ENCODE data around the gene ASB10. TPM values are rescaled to one million over a fixed set of nuclear protein-coding genes. Genes with fewer than 3 reads are reported as not detected.

ASB10 gene
- total and polyA plus RNA-seq, 3 donors from 2014 or later = 0.18 to 0.39 TPM; not detected in 1

GRCh38 chr7:151137076-151137675 is 49.9 kb downstream of the ASB10 start:
- WGBS, 2 donors = 86 to 90% methylated on average over 22 of the region's 22 CpGs
- intact Hi-C loops (cut with DNase I; ENCODE audit: low total_unique reads) = no loop called here
- DNase-seq = no peak

GRCh38 chr7:151135866-151136843 is 50.9 kb downstream of the ASB10 start:
- intact Hi-C loops (cut with DNase I; ENCODE audit: low total_unique reads) = no loop called here
- Histone ChIP-seq H3K27ac (no peak overlapping the region), H3K9me3 (no peaks in the 10 kb centered on the region), H3K4me1 (no peaks in the 10 kb centered on the region), H3K4me3 (no peak overlapping the region), H3K36me3 (ENCODE audit: low read depth, missing control alignments) (no peaks in the 10 kb centered on the region), H3K27me3 (no peaks in the 10 kb centered on the region)
- WGBS, 2 donors = 89 to 91% methylated on average over 26 to 33 of the region's 33 CpGs
- no peak for DNase-seq
- TF ChIP-seq, protein P1, sequence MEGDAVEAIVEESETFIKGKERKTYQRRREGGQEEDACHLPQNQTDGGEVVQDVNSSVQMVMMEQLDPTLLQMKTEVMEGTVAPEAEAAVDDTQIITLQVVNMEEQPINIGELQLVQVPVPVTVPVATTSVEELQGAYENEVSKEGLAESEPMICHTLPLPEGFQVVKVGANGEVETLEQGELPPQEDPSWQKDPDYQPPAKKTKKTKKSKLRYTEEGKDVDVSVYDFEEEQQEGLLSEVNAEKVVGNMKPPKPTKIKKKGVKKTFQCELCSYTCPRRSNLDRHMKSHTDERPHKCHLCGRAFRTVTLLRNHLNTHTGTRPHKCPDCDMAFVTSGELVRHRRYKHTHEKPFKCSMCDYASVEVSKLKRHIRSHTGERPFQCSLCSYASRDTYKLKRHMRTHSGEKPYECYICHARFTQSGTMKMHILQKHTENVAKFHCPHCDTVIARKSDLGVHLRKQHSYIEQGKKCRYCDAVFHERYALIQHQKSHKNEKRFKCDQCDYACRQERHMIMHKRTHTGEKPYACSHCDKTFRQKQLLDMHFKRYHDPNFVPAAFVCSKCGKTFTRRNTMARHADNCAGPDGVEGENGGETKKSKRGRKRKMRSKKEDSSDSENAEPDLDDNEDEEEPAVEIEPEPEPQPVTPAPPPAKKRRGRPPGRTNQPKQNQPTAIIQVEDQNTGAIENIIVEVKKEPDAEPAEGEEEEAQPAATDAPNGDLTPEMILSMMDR (IDR thresholded peaks at IDR 0.05) = no peak
- no peak for TF ChIP-seq POLR2A (IDR thresholded peaks at IDR 0.05)

More at GRCh38 chr7:151137076-151137675, 49.9 kb downstream of the ASB10 start:
- Histone ChIP-seq H3K4me1 (peaks cover 3% of the 10 kb centered on the region), H3K36me3 (ENCODE audit: low read depth, missing control alignments) (no peaks in the 10 kb centered on the region), H3K4me3 (no peak overlapping the region), H3K27me3 (no peaks in the 10 kb centered on the region), H3K27ac (no peak overlapping the region), H3K9me3 (no peaks in the 10 kb centered on the region)
- no peak for TF ChIP-seq POLR2A (IDR thresholded peaks at IDR 0.05)
- TF ChIP-seq, protein P1 (IDR thresholded peaks at IDR 0.05) = no peak

DNA sequence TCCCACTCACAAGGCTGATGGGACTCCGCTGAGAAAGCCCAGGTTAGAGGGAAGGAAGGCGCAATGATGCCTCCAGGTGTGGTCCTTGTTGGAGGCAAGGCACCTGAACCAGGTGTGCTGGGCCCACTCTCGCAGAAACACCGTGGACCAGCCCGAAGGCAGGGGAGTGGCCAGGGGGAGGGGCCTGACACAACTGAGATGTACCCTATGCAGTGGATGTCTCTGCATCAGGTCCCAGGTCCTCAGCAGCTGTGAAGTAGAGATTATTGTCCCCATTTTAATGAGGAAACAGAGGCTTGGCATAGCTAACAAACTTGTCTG is 51.6 kb downstream of the ASB10 start:
- Histone ChIP-seq H3K27me3 (no peaks in the 10 kb centered on the region), H3K9me3 (no peaks in the 10 kb centered on the region), H3K4me1 (no peaks in the 10 kb centered on the region)

GRCh38 chr7:151134743-151135524 is 52.1 kb downstream of the ASB10 start:
- DNase-seq = no peak
- no peaks in the 10 kb centered on the region for H3K4me1 ChIP-seq
- no peak overlapping the region for H3K4me3 ChIP-seq
- intact Hi-C loops (cut with DNase I; ENCODE audit: low total_unique reads) = no loop called here
- H3K27ac ChIP-seq = no peak overlapping the region
- 94 to 95% methylated on average over 11 to 14 of the region's 14 CpGs for WGBS, 2 donors
- no peaks in the 10 kb centered on the region for H3K9me3 ChIP-seq
- TF ChIP-seq POLR2A (IDR thresholded peaks at IDR 0.05) = no peak
- TF ChIP-seq, protein P1 (IDR thresholded peaks at IDR 0.05) = no peak
- no peaks in the 10 kb centered on the region for H3K27me3 ChIP-seq
- H3K36me3 ChIP-seq (ENCODE audit: low read depth, missing control alignments) = no peaks in the 10 kb centered on the region

More for the DNA sequence above, 51.6 kb downstream of the ASB10 start:
- TF ChIP-seq, protein P1 (IDR thresholded peaks at IDR 0.05) = no peak
- no peak for TF ChIP-seq POLR2A (IDR thresholded peaks at IDR 0.05)
- no peak overlapping the region for H3K4me3 ChIP-seq
- H3K36me3 ChIP-seq (ENCODE audit: low read depth, missing control alignments) = no peaks in the 10 kb centered on the region
- 97 to 100% methylated on average over 5 of the region's 5 CpGs for WGBS, 2 donors
- no peak for DNase-seq
- no peak overlapping the region for H3K27ac ChIP-seq
- intact Hi-C loops (cut with DNase I; ENCODE audit: low total_unique reads) = no loop called here
